MM.1S (cell line): ENCODE measurements around the gene SYNE1.

Experiments
- DNase-seq: peaks from one replicate; pipeline ENCODE4 v3.0.0-alpha.2; 2015
- H2AFZ ChIP-seq: fragments of 300-600 bp; sonication (generic); 2 replicates; pipeline ENCODE4 v1.6.0; 2016; ENCODE audit warnings: antibody characterized with exemption, low read length
- H3F3A ChIP-seq: fragments of 300-600 bp; sonication (generic); 2 replicates; pipeline ENCODE4 v1.6.1; 2016; ENCODE audit warnings: mild to moderate bottlenecking, antibody characterized with exemption, low read length, moderate library complexity, mixed read lengths; ENCODE audit not compliant: insufficient read depth
- H3K27ac ChIP-seq: fragments of 300-600 bp; sonication (generic); 2 replicates; pipeline ENCODE4 v1.5.1; 2016; ENCODE audit warnings: mild to moderate bottlenecking, low read length
- H3K27me3 ChIP-seq: fragments of 300-600 bp; sonication (generic); replicated peaks from 2 replicates; pipeline ENCODE4 v1.6.0; 2016; ENCODE audit warnings: low read length; ENCODE audit not compliant: insufficient read depth
- H3K36me3 ChIP-seq: fragments of 300-600 bp; sonication (generic); replicated peaks from 2 replicates; pipeline ENCODE4 v1.6.1; 2016; ENCODE audit warnings: mild to moderate bottlenecking, low read length, mixed read lengths; ENCODE audit not compliant: insufficient read depth
- H3K4me1 ChIP-seq: fragments of 300-600 bp; sonication (generic); 2 replicates; pipeline ENCODE4 v1.6.1; 2016; ENCODE audit warnings: low read length, mixed read lengths
- H3K4me2 ChIP-seq: fragments of 300-600 bp; sonication (generic); 2 replicates; pipeline ENCODE4 v1.6.0; 2016; ENCODE audit warnings: low read depth, low read length
- H3K4me3 ChIP-seq: fragments of 300-600 bp; sonication (generic); 2 replicates; pipeline ENCODE4 v1.5.1; 2016; ENCODE audit warnings: low read length, mixed read lengths
- H3K79me2 ChIP-seq: fragments of 300-600 bp; sonication (generic); 2 replicates; pipeline ENCODE4 v1.6.1; 2016; ENCODE audit warnings: mixed run types, low read length, mixed read lengths
- H3K9ac ChIP-seq: fragments of 300-600 bp; sonication (generic); 2 replicates; pipeline ENCODE4 v1.6.1; 2016; ENCODE audit warnings: low read length, mixed read lengths
- H3K9me2 ChIP-seq: fragments of 300-600 bp; sonication (generic); replicated peaks from 2 replicates; pipeline ENCODE4 v1.6.1; 2016; ENCODE audit warnings: mild to moderate bottlenecking, low read length, mixed read lengths; ENCODE audit not compliant: insufficient read depth
- H3K9me3 ChIP-seq: fragments of 300-600 bp; sonication (generic); replicated peaks from 2 replicates; pipeline ENCODE4 v1.6.1; 2016; ENCODE audit warnings: mild to moderate bottlenecking, low read length, mixed read lengths; ENCODE audit not compliant: insufficient read depth
- H4K20me1 ChIP-seq: fragments of 300-600 bp; sonication (generic); 2 replicates; pipeline ENCODE4 v1.6.1; 2016; ENCODE audit warnings: mild to moderate bottlenecking, low read length, moderate library complexity, mixed read lengths; ENCODE audit not compliant: insufficient read depth
- CTCF ChIP-seq: fragments of 300-600 bp; sonication (generic); IDR thresholded peaks from 2 replicates; pipeline ENCODE4 v1.5.1; 2016; ENCODE audit warnings: antibody characterized with exemption, low read length, mixed read lengths
- EZH2 ChIP-seq: fragments of 300-600 bp; sonication (generic); optimal IDR thresholded peaks from 2 replicates; pipeline ENCODE3; 2017; ENCODE audit warnings: low read depth, mild to moderate bottlenecking, antibody characterized with exemption, low read length, mixed read lengths
- EZH2phosphoT487 ChIP-seq: fragments of 300-600 bp; sonication (generic); IDR thresholded peaks from 2 replicates; pipeline ENCODE4 v1.6.1; 2018; ENCODE audit warnings: antibody characterized with exemption, low read length

Gene SYNE1

GRCh38 chr6:152089992-152090391, 547.2 kb downstream of the SYNE1 start:
- Histone ChIP-seq H3K9me2 (no peaks in the 10 kb centered on the region), H2AFZ (no peak overlapping the region), H3K4me1 (no peaks in the 10 kb centered on the region), H3K4me3 (no peak overlapping the region), H3K27ac (no peak overlapping the region), H3K9ac (no peak overlapping the region), H3K36me3 (no peaks in the 10 kb centered on the region), H3F3A (no peaks in the 10 kb centered on the region), H3K9me3 (no peaks in the 10 kb centered on the region), H4K20me1 (no peaks in the 10 kb centered on the region), H3K27me3 (no peaks in the 10 kb centered on the region), H3K4me2 (no peak overlapping the region), H3K79me2 (no peaks in the 10 kb centered on the region)
- TF ChIP-seq EZH2 (no peak), EZH2phosphoT487 (no peak), CTCF (no peak)
- no peak for DNase-seq

- Histone ChIP-seq H3F3A (no peaks in the 10 kb centered on the region), H3K27ac (no peak overlapping the region), H3K9ac (no peak overlapping the region), H3K9me3 (no peaks in the 10 kb centered on the region), H3K27me3 (no peaks in the 10 kb centered on the region), H3K36me3 (no peaks in the 10 kb centered on the region), H3K4me3 (no peak overlapping the region), H4K20me1 (no peaks in the 10 kb centered on the region), H3K9me2 (no peaks in the 10 kb centered on the region), H2AFZ (no peak overlapping the region), H3K79me2 (no peaks in the 10 kb centered on the region), H3K4me2 (no peak overlapping the region), H3K4me1 (no peaks in the 10 kb centered on the region)
- DNase-seq: no peak
- TF ChIP-seq EZH2phosphoT487: no peak
- no peak for TF ChIP-seq EZH2
- no peak for TF ChIP-seq CTCF
Measured at GRCh38 chr6:152087701-152088100, 549.5 kb downstream of the SYNE1 start.

- Histone ChIP-seq H3K4me3 (no peak overlapping the region), H3K9me2 (no peaks in the 10 kb centered on the region), H3K9ac (no peak overlapping the region), H3K27me3 (no peaks in the 10 kb centered on the region), H3K27ac (no peak overlapping the region), H3K36me3 (no peaks in the 10 kb centered on the region), H3F3A (no peaks in the 10 kb centered on the region), H2AFZ (no peak overlapping the region), H4K20me1 (no peaks in the 10 kb centered on the region), H3K4me2 (no peak overlapping the region), H3K4me1 (no peaks in the 10 kb centered on the region), H3K79me2 (no peaks in the 10 kb centered on the region), H3K9me3 (no peaks in the 10 kb centered on the region)
- no peak for DNase-seq
- TF ChIP-seq CTCF: no peak
- TF ChIP-seq EZH2phosphoT487: no peak
- TF ChIP-seq EZH2: no peak
Measured at GRCh38 chr6:152087096-152087495, 550.1 kb downstream of the SYNE1 start.
